K562 treated with DMSO at 1 percent for 4 hours (cell line): ENCODE measurements around the gene SZRD1. TPM values are rescaled to one million over a fixed set of nuclear protein-coding genes. Genes with fewer than 3 reads are reported as not detected.

Experiments
- total RNA-seq: library from RNA; unstranded; fragments of 300-600 nt; gene quantifications from 2 replicates; pipeline ENCODE4 v1.2.3, GENCODE V29; 2022; ENCODE audit not compliant: insufficient read depth

SZRD1 gene, protein sequence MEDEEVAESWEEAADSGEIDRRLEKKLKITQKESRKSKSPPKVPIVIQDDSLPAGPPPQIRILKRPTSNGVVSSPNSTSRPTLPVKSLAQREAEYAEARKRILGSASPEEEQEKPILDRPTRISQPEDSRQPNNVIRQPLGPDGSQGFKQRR
- total RNA-seq = 104 and 110 TPM in 2 replicates

DNA sequence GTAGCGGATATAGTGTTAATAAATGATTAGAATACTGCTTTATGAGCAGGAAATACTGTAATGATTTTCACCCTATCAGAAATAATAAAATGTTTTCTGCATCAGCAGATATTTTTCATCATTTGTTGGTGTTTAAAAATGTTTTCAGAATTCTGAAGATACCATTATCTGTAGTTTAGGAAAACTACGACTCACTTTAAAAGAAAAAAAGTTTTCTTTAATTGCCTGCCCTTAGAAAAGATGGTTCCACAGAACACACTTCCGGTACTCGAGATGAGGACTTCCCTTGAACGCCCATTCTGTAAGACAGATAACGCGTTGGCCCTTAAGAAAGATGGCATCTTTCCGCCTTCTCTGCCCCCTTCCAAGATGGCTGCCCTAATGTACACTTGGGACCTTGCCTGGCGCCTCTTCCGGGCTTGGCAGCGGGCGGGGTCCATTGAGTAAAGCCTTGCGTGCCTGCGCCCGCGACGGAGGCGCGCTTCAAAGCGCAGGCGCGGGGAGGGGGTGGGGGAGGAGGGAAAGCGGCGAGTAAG is at the start of gene SZRD1:
SZRD1 (plus strand) TSS at position 521 of the 536 bp plus-strand sequence. CDS start 16 bp downstream, outside the sequence.

DNA sequence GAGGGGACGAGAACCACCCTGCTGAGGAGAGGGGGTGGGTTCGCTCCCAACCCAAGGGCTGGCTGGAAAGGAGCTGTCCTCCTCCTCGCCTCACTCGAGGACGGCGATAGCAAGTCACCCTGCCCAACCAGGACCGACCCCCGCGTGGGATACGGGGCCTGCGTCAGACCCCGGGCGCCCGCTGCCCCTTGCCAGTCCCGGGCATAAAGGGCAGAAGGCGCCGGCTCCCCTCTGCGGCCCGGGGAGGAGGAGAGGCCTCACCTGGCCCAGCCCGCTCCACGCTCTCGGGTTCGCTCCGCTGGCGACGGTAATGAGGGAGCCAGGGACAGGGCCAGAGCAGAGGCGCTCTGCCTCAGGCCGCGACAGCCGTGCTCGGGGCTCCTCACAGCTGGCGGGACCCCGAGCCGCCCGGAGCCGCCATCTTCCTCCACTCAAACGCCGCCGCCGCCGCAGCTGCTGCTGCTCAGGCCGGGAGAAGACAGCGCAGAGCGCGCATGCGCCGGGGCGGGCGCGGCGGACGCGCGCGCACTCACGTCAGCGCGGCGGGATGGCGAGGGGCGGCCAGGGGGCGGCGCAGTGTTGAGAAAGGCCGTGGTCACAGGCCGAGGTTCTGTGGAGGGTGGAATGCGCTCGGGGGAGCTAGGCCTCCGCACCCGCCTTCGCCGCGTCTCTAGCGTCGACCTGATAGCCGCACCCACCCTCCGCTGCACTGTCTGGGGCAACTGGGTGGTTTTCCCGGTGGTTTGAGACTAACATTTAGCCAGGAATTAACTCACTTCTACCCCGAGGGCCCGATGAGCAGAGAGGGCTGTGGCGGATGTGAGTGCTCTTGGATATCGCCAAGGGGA is 14.8 kb upstream of the SZRD1 start, which contains the start of gene FBXO42:
FBXO42 (minus strand) TSS at position 487 of the 848 bp plus-strand sequence. CDS start 37,062 bp downstream, outside the sequence.

DNA sequence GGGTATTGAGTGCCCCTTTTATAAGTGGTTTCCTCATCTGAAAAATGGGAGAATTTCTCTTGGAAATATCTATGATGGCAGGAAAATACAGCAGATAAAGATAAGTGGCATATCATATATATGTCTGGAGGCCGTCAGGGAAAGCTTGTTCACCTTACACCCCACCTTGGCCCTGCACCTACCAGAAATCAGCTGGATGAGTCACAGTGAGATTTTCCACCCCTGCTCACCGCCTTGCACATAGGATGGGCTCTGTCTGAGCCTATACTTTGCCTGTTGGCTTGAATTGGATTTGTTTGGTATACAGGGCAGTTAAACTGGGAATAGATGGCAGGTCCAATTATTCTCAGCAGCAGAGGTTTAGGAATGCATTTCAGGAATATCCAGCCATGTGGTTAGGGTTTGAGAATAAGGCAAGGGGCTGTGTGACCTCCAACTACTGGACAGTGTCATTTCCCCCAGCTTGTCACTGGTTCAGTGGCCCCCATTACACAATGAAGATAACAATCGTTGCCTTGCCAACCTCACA is 70.0 kb downstream of the SZRD1 start, which contains the start of gene SPATA21:
SPATA21 (minus strand) TSS at position 479 of the 529 bp plus-strand sequence. CDS start 6,053 bp downstream, outside the sequence.

DNA sequence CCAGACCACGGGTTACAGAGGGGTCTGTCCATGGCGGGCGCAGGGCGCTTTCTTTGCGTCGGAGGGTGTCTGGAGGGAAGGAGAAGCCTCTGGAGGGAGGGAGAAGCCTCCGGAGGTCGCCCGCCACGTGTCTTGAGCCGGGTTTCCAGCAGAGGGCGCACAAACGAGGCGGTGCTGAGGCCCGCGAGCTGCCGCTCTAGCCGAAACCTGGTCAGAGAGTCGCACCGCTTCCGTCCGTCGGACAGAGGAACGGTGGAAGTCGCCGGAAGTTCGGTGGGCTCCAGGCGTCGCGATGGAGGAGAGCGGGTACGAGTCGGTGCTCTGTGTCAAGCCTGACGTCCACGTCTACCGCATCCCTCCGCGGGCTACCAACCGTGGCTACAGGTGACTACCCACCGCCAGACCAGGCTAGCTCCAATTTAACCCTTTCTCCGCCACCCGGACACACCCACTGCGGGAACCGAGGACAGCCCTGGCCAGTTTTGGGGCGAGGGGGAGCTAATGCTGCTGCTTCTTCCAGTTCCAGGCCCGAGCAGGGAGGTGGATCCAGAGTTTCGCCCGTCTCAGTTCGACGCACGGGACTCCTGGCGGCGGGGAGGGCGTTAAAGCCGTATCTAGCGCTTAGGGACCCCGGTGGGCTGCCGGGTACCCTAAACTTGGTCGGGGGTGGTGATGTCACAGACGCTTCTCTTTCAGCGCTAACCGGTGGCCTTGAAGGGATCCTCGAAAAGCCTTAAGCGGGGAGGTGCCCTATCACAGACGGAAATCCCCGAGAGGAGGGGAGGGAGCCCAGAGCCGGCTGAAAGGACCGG is 73.6 kb downstream of the SZRD1 start, which contains the start of gene NECAP2:
NECAP2 (plus strand) TSS at position 255 of the 812 bp plus-strand sequence; CDS start at position 293, 38 bp downstream.

Other genes starting within 250 kb of the SZRD1 start
- not detected in 2 replicates for gene EPHA2, start 211.2 kb upstream of the SZRD1 start, total RNA-seq
- 9.5 and 11.2 TPM in 2 replicates for gene ARHGEF19, start 154.6 kb upstream of the SZRD1 start, total RNA-seq
- 3.9 and 14.0 TPM in 2 replicates for gene CPLANE2, start 130.1 kb upstream of the SZRD1 start, total RNA-seq
- gene FBXO42, start 14.8 kb upstream of the SZRD1 start, total RNA-seq = 14.5 and 31.3 TPM in 2 replicates
- gene SPATA21, start 70.2 kb downstream of the SZRD1 start, total RNA-seq = not detected in 2 replicates
- 58.5 and 64.9 TPM in 2 replicates for gene NECAP2, start 73.5 kb downstream of the SZRD1 start, total RNA-seq
- not detected in 2 replicates for gene RNU1-1, start 147.0 kb downstream of the SZRD1 start, total RNA-seq
- gene NBPF1, start 246.3 kb downstream of the SZRD1 start, total RNA-seq = 20.7 and 37.6 TPM in 2 replicates